ENCODE results near the gene POMGNT1. TPM values are rescaled to one million over a fixed set of nuclear protein-coding genes. Genes with fewer than 3 reads are reported as not detected.

Gene POMGNT1
- total and polyA plus RNA-seq, 2 donors (not counting 3 experiments of a cell fraction or from before 2014, with no cell fraction given) = 64.4 to 67.5 TPM

- Histone ChIP-seq H2AFZ (ENCODE audit: low read depth, low read length) (no peak overlapping the region), H3K9me3 (replicated peaks; ENCODE audit: control insufficient read depth, insufficient read depth, low read length) (no peaks in the 10 kb centered on the region), H3K27me3 (ENCODE audit: control insufficient read depth in 2 of 2, insufficient read depth in 2 of 2, low read length in 2 of 2) (no peaks in the 10 kb centered on the region), H3K4me3 (replicated peaks in 1 of 3; ENCODE audit: insufficient read depth in 1 of 3, low read depth in 1 of 3, low read length in 3 of 3) (no peak overlapping the region), H3K9ac (replicated peaks; ENCODE audit: extremely low read depth, insufficient read depth, low read length) (no peak overlapping the region), H3K4me1 (ENCODE audit: control insufficient read depth, extremely low read depth, insufficient read depth, low read length) (peaks cover 2% of the 10 kb centered on the region), H3K79me2 (ENCODE audit: control insufficient read depth, insufficient read depth, low read length) (no peaks in the 10 kb centered on the region), H3K36me3 (ENCODE audit: control insufficient read depth in 2 of 2, extremely low read depth in 1 of 2, insufficient read depth in 2 of 2, low read length in 2 of 2) (no peaks in the 10 kb centered on the region), H3K4me2 (ENCODE audit: insufficient read depth, low read length) (no peak overlapping the region), H4K20me1 (replicated peaks; ENCODE audit: control insufficient read depth, extremely low read depth, insufficient read depth, low read length) (no peaks in the 10 kb centered on the region), H3K27ac (ENCODE audit: insufficient read depth, low read depth, low read length) (no peak overlapping the region), H3K9me1 (replicated peaks; ENCODE audit: control insufficient read depth, extremely low read depth, insufficient read depth, low read length) (no peaks in the 10 kb centered on the region)
- dilution Hi-C loops (cut with MboI; ENCODE audit: extremely low pct_ligation_motif_present, low sequenced_read_pairs) (no loop called here), intact Hi-C loops (cut with micrococcal nuclease) (loop anchor here (5.0 to 10.0 kb wide), 2 partner anchors 328 to 535 kb away; partner anchors contain the start of genes GPBP1L1 and TMEM69)
- no peak for TF ChIP-seq GATA2 (IDR thresholded peaks at IDR 0.05; ENCODE audit: insufficient read depth, insufficient read length, low read depth, low read length)
- TF ChIP-seq MYC (IDR thresholded peaks at IDR 0.05; ENCODE audit: low read depth, low read length) = no peak
- TF ChIP-seq POLR2A (IDR thresholded peaks at IDR 0.05; ENCODE audit: low read depth, low read length) = no peak
- no peak for TF ChIP-seq JUN (IDR thresholded peaks at IDR 0.05; ENCODE audit: borderline replicate concordance, insufficient read depth, insufficient read length, low read depth)
- no peak for TF ChIP-seq FOS (IDR thresholded peaks at IDR 0.05; ENCODE audit: borderline replicate concordance, insufficient read depth, low read length)
- no peak for DNase-seq (ENCODE audit: low read depth, low spot score)
- ChIA-PET CTCF (interaction anchor here (0.6 to 2.0 kb wide), 5 partner anchors 10 to 180 kb away, joined by 3 to 12 read pairs (median 3); no protein-coding TSS in a partner anchor), POLR2A (interaction anchor here (0.6 kb wide), 1 partner anchor 10 kb away, joined by 5 read pairs; no protein-coding TSS in a partner anchor)
- FAIRE-seq = no peak
- BruUV-seq (replicated peaks) = no TSS peak
These were observed 21.6 kb upstream of the POMGNT1 start for GRCh38 chr1:46219551-46220520.

GRCh38 chr1:46218443-46218842, 20.2 kb upstream of the POMGNT1 start:
- Histone ChIP-seq H3K79me2 (ENCODE audit: control insufficient read depth, insufficient read depth, low read length) (no peaks in the 10 kb centered on the region), H3K4me1 (ENCODE audit: control insufficient read depth, extremely low read depth, insufficient read depth, low read length) (no peaks in the 10 kb centered on the region), H4K20me1 (replicated peaks; ENCODE audit: control insufficient read depth, extremely low read depth, insufficient read depth, low read length) (no peaks in the 10 kb centered on the region), H3K9ac (replicated peaks; ENCODE audit: extremely low read depth, insufficient read depth, low read length) (no peak overlapping the region), H2AFZ (ENCODE audit: low read depth, low read length) (no peak overlapping the region), H3K4me3 (replicated peaks in 1 of 3; ENCODE audit: insufficient read depth in 1 of 3, low read depth in 1 of 3, low read length in 3 of 3) (no peak overlapping the region), H3K9me1 (replicated peaks; ENCODE audit: control insufficient read depth, extremely low read depth, insufficient read depth, low read length) (no peaks in the 10 kb centered on the region), H3K9me3 (replicated peaks; ENCODE audit: control insufficient read depth, insufficient read depth, low read length) (no peaks in the 10 kb centered on the region), H3K27me3 (ENCODE audit: control insufficient read depth in 2 of 2, insufficient read depth in 2 of 2, low read length in 2 of 2) (no peaks in the 10 kb centered on the region), H3K27ac (ENCODE audit: insufficient read depth, low read depth, low read length) (no peak overlapping the region), H3K36me3 (ENCODE audit: control insufficient read depth in 2 of 2, extremely low read depth in 1 of 2, insufficient read depth in 2 of 2, low read length in 2 of 2) (no peaks in the 10 kb centered on the region), H3K4me2 (ENCODE audit: insufficient read depth, low read length) (no peak overlapping the region)
- dilution Hi-C loops (cut with MboI; ENCODE audit: extremely low pct_ligation_motif_present, low sequenced_read_pairs) = no loop called here
- intact Hi-C loops (cut with micrococcal nuclease) = no loop called here
- ChIA-PET POLR2A (no interaction called here), CTCF (interaction anchor here (1.2 to 2.0 kb wide), 2 partner anchors 14 to 36 kb away, joined by 3 to 12 read pairs; no protein-coding TSS in a partner anchor)
- no peak for TF ChIP-seq EZH2 (IDR thresholded peaks at IDR 0.05; ENCODE audit: borderline replicate concordance, low read depth, low read length, severe bottlenecking)
- TF ChIP-seq MYC (IDR thresholded peaks at IDR 0.05; ENCODE audit: low read depth, low read length) = no peak
- no peak for TF ChIP-seq FOS (IDR thresholded peaks at IDR 0.05; ENCODE audit: borderline replicate concordance, insufficient read depth, low read length)
- TF ChIP-seq JUN (IDR thresholded peaks at IDR 0.05; ENCODE audit: borderline replicate concordance, insufficient read depth, insufficient read length, low read depth) = no peak
- no peak for TF ChIP-seq POLR2AphosphoS5 (IDR thresholded peaks at IDR 0.05; ENCODE audit: insufficient read depth, low read depth, low read length)
- TF ChIP-seq GATA2 (IDR thresholded peaks at IDR 0.05; ENCODE audit: insufficient read depth, insufficient read length, low read depth, low read length) = no peak
- TF ChIP-seq CTCF (IDR thresholded peaks at IDR 0.05; ENCODE audit: extremely low read depth in 1 of 2, insufficient read depth in 1 of 2, low read depth in 1 of 2, low read length in 2 of 2) = no peak
- TF ChIP-seq MAX (IDR thresholded peaks at IDR 0.05; ENCODE audit: insufficient read depth, insufficient read length) = no peak
- TF ChIP-seq POLR2A (IDR thresholded peaks at IDR 0.05; ENCODE audit: low read depth, low read length) = no peak
- BruUV-seq (replicated peaks) = no TSS peak
- DNase-seq (ENCODE audit: low read depth, low spot score) (no peak), FAIRE-seq (no peak)
